GM19023 (cell line): ENCODE results near the gene CHCHD6.

Experiments
- ATAC-seq: cut with Tn5 transposase; IDR thresholded peaks from one replicate; pipeline ENCODE4 v1.9.1; 2021; ENCODE audit warnings: mild to moderate bottlenecking, moderate library complexity; ENCODE audit not compliant: unreplicated experiment

The CHCHD6 gene

DNA sequence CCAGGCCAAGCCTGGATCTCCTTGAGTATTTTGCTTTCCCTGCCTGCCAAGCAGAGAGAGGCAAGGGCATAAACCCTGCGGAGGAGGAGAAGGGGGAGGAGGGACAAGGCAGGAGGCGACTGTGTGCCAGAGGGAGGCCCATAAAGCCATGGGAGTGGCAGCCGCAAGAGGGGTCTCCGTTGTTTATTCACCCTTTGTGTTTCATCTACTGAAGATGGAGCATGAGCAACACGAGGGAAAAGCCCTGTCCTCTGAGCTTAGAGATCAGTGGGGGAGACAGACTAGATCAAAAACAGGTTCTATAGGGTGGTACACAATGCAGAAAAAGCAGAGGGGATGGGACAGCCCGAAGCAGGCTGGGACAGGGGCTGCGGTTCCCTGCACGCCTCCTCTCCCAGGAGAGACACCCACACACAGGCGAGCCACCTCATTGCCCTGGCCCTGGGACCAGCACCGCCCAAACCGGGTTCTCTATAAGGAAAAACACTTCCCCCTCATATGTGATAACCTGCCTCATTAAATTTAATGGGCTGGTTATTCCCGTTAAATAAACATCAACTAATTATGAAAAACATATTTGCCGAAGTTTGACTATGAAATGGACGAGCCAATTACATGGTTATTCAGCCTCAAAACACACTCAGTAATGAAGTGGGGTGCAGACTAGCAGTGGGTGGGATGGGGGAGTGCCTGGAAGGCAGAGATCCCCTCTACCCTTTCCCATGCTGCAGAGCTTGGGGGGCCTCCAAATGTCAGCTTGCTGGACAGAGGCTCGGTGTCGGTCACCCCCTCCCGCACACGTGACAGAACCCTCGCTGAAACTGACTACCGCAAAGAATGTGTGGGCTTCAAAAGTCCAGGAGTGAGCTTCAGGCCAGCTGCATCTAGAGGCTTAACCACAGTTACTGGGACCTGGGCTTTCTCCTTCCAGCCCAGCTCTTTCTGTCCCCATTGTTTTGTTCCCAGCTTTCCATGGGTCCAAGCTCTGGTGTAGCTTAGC, 264.7 kb downstream of the CHCHD6 start:
- ATAC-seq, result no peak

DNA sequence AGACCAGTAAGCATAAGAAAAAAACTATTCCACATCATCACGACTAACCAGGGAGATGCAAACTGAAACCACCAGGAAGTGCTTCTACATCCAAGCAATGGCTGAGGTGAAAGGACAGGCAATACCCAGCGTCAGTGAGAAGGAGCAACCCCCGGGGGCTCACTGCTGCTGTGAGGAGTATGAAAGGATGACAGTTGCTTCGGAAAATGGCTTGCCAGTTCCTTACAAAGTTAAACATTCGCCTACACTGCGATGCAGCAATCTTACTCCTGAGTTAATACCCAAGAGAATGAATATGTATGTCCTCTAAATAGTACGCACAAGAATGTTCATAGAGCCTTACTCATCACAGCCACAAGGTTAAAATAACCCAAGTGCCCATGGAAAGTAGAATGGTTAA, 265.5 kb downstream of the CHCHD6 start:
- ATAC-seq, result no peak

DNA sequence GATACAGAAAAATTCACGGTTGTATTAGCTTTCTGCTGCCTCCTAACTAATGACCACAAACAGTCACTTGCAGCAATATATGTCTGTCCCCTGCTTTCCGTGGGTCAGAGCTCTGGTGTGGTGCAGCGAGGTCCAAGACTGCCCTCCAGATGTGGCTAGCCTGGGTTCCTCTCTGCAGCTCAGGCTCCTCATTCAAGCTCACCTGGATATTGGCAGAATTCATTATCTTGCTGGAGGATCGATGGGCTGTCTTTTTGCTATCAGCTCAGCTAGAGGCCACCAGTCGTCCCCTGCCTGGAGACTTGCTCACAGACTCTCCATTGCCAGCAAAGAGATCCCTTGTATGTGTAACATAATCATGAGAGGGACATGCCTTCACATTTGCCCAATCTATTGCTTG, 266.1 kb downstream of the CHCHD6 start:
- ATAC-seq, result no peak

DNA sequence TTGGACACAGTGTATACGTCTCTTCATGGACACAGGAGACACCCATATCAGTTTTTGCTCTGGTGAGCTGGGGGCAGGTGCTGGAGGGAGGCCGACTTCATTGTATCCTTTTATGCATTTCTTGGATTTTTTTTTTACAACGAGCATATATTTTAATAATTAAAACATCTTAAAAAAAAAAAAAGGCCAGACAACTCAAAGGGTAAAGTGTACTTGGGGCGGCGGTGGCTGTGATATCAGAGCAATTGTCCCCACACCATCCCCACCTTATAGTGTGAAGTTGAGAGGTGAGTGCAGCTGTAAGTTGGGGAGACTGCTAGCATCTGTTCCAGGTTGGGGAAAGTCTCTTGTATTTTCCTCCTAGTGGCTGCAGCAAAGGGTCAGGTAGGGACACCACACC, 266.9 kb downstream of the CHCHD6 start:
- ATAC-seq, result no peak

DNA sequence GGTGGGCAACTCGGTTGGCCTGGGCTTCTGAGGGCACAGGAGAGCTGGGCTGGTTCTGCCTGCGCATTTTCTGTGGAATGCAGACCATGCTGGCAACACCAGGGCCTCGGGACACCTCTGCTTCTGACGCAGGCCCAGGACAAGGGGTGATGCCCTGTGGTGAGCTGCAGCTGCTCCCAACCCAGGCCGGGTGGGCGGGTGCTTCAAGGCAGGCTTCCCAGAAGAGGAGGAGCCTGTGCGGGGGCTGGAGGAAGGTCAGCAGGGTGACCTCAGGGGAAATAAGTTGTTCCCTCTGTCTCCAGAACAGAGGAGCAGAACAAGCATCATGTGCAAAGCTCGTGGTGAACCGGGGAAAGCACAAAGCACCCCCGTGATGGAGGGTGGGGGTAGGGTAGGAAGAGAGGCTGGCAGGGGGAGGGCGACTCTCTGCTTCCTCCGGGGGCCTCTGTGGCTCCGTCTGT, 267.9 kb downstream of the CHCHD6 start:
- no peak for ATAC-seq

DNA sequence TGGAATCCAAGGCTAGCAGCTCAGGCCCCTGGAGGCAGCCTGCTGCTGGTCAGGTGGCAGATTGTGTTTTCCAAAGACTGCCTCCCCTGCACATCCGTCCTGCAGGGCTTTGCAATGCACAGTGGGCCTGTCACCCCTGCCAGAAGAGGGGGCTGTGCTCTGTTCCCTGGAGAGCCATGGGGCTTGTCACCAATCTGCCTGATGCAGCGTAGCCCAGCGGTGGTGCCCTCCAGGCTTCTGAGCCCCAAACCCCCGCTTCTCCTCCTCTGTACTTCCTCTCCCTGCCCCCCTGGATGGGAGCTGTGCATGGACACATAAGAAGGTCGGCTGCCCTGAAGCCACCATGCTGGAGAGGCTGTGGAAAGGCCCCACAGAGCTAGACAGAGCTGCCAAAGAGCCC, 268.8 kb downstream of the CHCHD6 start:
- ATAC-seq, result no peak

DNA sequence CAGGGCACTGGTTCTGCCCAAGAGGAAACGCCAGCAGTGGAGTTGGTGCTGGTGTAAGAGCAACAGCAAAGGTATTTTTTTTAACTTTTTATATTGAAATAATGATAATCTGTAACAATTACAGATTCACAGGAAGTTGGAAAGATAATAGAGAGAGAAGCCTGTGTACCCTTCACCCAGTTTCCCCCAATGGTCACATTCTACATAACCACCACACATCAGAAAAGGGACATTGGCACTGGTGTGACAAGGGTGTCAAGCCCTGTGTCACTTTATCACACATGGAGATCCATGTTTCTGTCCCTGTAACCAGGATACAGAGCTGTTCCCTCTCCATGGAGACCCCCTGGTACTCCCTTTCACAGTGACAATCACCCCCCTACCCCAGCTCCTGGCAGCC, 269.8 kb downstream of the CHCHD6 start:
- no peak for ATAC-seq

DNA sequence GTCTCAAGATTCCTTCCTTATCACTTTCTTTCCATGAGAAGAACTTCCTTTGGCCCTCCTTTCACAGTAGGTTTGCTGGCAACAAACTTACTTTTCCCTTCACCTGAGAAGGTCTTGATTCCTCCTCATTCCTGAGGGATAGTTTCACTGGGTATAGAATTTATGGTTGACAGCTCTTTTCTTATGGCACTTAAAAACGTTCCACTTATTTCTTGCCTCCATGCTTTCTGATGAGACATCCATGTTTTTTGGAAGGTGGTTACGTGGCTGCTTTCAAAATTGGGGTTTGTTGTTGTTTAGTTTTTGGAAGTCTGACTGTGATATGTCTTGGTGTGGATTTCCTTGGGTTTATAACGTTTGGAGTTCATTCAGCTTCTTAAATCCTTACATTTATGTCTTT, 270.7 kb downstream of the CHCHD6 start:
- ATAC-seq, result no peak

DNA sequence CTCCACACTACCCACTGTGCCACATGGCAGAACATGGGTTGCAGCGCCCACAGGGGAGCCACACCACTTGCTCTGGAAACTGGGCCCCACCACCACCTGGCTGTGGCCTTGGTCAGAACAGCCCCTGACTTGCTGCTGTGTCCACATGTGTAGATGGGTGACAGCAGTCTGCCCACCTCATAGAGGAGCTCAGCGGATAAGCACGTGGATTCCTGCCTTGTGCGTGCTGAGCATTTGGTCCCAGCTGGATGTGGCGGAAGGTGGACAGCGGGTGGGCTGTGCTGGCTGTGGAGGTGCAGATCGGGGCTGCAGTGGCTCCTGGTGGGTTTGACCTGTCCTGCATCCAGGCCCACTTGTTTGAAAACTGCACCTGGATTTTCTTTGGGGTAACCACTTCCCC, 272.9 kb downstream of the CHCHD6 start:
- ATAC-seq, result no peak

DNA sequence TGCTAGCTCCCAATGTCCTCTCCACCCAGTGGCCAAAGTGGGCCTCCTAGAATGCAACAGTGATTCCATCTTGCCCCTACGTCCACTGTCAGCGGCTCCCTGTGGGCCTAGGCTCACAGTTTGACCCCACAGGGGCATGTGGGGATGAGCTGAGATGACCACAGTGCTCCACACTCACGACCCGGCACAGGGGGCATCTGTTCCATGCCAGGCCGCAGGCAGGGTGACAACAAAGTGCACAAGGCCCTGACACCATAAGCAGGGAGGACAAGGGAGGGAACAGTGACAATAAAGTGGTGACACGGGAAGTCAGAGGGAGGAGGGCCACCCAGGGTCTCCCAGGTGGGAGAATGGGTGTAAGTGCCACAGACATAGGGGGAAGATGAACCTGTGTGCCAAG, 273.8 kb downstream of the CHCHD6 start:
- ATAC-seq, result no peak

DNA sequence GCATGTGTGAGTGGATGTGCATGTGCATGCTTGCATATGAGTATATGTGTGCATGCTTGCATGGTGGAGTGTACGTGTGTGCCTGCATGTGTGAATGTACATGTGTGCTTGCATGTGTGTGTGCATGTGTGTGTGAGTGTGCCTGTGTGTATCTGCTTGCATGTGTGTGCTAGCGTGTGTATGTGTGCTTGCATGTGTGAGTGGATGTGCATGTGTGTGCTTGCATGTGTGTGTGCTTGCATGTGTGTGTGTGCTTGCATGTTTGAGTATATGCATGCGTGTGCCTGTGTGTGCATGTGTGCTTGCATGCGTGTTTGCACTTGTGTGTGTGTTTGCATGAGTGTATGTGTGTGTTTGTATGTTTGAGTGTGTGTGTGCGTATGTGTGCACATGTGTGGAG, 274.3 kb downstream of the CHCHD6 start:
- no peak for ATAC-seq

DNA sequence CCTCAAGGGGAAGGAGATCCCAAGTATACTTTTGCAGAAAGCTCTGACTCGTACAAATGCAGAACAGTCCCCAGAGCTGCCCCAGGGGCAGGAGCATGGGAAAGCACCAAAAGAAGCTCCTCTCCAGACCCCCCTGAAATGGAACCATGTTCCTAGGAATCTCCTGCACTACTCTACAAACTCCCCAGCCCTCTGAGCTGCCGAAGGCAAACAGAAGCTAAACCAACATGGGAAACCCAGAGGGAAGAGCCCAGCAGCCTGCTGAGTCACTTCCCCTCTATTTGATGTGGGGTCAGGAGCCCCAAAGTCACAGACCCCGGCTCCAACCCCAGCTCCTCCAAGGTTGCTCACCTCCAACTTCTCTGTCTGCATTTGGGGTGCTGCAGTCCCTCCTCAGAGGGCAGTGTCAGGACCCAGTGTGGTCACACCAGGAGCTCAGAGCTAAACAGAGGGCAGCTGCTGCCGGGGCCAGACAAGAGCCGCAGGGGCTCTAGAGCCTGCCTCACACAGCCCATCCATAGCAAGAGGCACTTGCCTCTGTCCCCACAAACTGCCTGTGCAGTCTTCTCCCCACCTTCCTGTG, 275.1 kb downstream of the CHCHD6 start:
- ATAC-seq, result no peak

DNA sequence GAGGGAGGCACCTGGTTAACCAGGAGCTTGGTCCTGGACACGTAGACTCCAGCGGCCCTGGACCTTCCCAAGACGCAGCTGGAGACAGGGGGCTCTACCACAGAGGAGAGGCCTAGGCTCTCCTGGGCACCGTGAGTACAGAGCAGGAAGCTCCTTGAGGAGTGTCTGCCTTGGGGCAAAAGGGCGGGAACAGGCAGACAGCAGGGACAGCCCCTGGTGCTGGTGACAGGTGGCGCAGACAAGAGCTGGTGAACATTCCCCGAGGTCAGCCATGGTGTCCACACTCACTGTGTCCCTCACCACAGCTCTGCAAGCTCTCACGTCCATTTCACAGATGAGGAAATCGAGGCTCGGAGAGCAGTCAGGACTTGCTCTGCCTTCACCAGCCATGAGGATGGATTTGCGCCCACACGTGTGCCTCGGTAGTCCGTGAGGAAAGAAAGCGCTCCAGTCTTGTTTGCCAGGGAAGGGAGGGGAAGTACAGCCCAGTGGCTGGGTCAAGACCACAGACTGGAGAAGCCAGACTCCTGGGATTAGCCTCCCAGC, 276.3 kb downstream of the CHCHD6 start:
- ATAC-seq, result no peak

DNA sequence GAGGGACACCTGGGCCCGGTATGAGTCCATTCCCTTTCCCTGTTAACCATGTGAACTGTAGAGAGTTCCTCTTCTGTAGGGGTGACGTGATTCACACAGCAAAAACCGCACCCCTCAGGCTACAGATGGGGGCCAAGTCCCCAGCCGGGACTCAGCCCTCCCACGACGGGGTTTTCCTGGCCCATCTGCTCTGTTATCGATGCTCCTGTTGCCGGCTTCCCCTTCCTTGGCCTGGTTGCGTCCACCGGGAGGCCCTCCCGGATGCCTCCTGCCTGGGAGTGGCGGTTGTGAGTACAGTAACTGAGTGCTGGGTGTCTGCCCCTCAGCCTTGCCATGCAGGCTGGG, 278.1 kb downstream of the CHCHD6 start:
- ATAC-seq, result peak; percentile 41

DNA sequence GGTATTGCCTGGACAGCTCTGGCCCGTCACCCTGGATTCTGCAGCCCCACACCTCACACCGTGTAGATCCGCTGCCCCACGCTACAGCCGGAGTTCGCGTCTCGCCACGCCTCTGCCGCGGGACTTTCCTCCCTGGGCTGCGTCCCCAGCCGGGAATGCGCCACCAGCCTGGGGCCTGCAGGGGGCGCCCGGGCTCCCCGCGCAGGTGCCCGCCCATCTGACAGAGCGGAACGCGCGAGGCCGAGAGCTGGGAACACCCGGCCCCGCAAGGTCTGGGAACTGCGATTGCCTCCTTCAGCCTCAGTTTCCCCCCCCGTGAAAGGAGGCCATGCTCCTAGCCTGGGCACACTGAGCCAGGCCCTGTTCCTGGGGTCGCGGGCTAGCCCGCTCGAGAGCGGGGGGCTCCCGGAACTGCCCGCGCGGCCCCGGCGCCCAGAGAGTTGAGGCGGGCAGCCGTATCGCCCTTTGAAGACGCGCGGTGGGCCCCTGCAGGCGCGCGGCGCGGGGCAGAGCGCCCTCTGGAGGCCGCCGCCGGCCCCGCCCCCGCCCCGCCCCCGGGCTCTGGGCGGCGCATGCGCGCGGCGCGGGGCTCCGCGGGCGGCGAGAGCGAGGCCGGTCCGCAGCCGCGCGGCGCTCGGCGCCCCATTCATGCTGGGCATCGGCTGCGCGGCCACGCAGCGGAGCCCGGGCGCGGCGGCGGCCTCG, 278.6 kb downstream of the CHCHD6 start, which contains the start of gene PLXNA1:
Gene PLXNA1 (plus strand): TSS at position 645 of the 705 bp plus-strand sequence. CDS start 5,479 bp downstream, outside the sequence.
- ATAC-seq, result peak; percentile 67

DNA sequence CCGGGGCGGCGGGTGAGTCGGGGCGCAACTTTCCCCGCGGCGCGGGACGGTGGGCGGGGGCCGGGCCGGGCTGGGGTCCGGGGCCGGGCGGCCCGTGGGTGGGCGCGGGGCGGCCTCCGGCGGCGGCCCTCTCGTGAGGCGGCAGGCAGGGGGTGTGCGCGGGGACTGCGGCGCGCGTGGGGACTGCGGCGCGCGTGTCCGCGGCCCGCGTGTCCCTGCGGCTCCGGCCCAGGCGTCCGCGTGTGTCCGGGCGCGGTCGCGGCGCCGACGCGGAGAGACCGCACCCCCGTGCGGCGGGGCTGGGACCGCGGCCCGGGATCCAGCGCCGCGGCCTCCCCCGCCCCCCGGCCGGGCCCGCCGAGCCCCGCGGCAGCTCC, 279.2 kb downstream of the CHCHD6 start:
- no peak for ATAC-seq

DNA sequence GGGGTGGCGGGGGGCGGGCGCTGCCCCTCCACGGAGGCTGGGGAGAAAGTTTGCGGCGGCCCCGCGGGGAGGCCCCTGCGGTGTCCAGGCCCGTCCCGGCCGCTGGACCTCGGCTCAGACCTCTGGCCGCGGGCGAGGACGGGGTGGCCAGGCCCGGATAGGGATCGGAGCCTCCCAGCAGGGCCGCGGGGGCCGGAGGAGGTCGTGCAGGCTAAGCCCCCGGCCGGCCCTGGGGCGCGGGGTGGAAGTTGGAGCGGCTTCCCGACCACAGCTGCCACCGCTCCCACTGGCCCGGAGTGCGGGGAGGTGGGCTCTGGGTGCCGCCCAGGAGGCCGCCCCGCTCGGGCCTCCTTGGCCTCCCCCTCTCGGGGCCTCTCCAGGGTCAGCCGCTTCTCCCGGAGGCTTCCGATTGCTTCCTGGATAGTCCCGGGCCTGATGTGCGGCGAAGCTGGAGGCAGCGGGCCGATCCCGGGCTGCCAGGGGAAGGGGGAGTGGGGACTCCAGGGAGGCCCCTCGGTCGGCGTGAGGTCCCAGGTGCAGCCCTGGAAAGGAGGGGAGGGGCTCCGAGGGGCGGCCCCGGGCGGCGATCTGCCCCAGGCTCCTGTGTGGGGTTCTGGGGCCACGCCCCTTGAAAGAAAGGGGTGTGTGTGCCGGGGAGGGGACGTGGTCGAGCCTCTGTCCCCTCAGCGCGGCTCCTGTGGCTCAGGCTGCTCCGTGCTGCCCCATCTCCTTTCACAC, 279.8 kb downstream of the CHCHD6 start:
- ATAC-seq, result no peak

DNA sequence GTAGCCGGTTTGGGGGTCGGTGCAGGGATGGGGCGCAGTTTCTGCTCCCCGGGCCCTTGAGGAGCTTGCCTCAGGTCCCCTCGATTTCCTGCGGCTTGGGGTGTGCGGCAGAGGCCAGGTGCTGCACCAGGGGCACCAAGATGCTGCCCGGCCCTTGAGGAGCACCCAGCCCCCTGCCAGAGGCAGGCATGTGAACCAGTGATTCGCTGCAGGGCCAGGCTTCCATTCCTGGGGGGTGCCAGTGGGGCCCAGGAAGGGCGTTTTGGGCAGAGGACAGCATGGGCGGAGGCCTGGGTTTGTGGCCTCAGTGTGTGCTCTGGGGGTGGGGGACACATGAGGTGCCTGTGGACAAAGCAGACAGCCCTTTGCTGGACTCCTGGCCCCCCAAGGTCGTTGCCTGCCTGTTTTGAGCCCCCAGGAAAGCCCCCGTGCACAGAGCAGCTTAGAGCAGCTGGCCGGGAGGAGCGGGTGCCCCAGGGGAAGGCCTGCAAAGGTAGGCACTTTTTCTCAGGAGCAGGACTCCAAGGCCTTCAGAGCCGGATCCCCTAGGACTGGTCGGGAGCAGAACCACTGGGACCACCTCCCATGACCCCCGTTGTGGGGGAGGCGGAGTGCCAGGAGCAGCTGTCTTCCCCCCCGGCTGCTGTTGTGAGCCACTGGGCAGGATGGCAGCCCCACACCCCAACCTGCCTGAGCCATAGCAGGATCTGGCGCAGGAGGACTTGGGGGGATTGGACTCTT, 280.5 kb downstream of the CHCHD6 start:
- no peak for ATAC-seq

DNA sequence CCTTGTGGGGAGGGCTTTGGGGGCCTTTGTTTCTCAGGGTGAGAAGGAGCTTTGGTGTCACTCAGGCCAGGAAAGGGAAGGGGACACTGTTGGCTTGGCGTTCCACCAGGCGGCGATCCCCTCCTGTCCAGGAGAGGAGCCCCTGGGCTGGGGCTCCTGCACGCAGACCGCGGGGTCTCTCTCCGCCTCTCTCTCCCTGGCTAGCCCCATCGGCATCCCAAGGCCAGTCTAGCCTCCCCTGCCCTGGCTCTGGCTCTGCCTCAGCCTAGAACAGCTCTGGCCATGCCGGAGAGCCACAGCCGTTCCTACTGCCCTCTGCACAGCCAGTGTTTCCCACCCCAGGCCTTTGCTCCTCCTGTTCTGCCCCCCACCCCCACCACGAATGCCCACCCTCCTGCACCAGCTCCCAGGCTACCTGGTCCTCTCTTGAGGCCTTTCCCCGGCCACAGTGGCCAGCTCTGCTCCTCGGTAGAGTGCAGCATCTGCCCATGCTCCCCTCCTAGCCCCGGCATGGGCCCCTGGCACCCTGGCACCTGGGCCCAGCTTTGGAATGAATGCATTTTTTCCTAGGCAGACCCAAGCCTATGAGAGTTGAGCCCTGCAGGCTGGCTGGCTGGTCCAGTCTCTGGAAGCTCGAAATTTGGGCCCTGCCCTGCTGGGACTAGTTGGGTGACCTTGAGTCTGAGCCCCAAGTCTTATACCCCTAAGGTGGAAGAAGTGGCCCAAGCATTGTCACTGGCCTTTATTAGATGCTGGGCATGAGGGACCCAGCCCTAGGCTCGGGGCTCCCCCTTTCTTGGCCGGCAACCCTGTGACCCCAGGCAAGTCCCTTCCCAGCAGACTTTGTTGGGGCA, 281.3 kb downstream of the CHCHD6 start:
- ATAC-seq, result no peak
